H1 (cell line): ENCODE measurements around the gene CAP1. TPM values are rescaled to one million over a fixed set of nuclear protein-coding genes. Genes with fewer than 3 reads are reported as not detected.

ENCODE experiments used
- CTCF ChIA-PET: fragments of 300-600 bp; sonication (Branson Sonifier 250); formaldehyde crosslinking; loops from one replicate; lab custom pipeline; 2021; ENCODE audit not compliant: partially characterized antibody; lab: Charles Lee
- POLR2A ChIA-PET: fragments of 300-600 bp; sonication (Branson Sonifier 250); formaldehyde crosslinking; loops from one replicate; lab custom pipeline; 2021; ENCODE audit warnings: inconsistent platforms; ENCODE audit not compliant: partially characterized antibody; lab: Charles Lee
- DNase-seq, 2 experiments: peaks; one replicate each; pipeline versions ENCODE4 v3.0.0 to v3.0.0-alpha.2; 2010 to 2022; ENCODE audit warnings: low spot score in 2 of 2, low read depth in 1 of 2, mixed read lengths in 1 of 2
- FAIRE-seq: peaks from 2 replicates; lab custom pipeline; 2011; peaks lifted over from hg19 to GRCh38; lab: Jason Lieb, UNC
- H2AFZ ChIP-seq: 2 replicates; pipeline ENCODE4 v1.8.1; 2012; ENCODE audit warnings: low read length, inconsistent platforms
- H2AK5ac ChIP-seq: 2 replicates; pipeline ENCODE4 v1.6.1; 2013; ENCODE audit warnings: low read depth, low read length
- H2BK120ac ChIP-seq: replicated peaks from 2 replicates; pipeline ENCODE3; 2013; ENCODE audit warnings: low read depth, low read length, inconsistent platforms
- H2BK12ac ChIP-seq: 2 replicates; pipeline ENCODE4 v1.6.1; 2013; ENCODE audit warnings: low read depth, low read length
- H2BK15ac ChIP-seq: 2 replicates; pipeline ENCODE4 v1.6.1; 2013; ENCODE audit warnings: low read length
- H2BK20ac ChIP-seq: 2 replicates; pipeline ENCODE4 v1.6.1; 2013; ENCODE audit warnings: low read length
- H2BK5ac ChIP-seq: 2 replicates; pipeline ENCODE4 v1.6.1; 2013; ENCODE audit warnings: low read depth, low read length
- H3K14ac ChIP-seq: 2 replicates; pipeline ENCODE4 v1.6.1; 2013; ENCODE audit warnings: inconsistent platforms; ENCODE audit not compliant: insufficient read length
- H3K18ac ChIP-seq: 2 replicates; pipeline ENCODE4 v1.6.1; 2013; ENCODE audit warnings: low read length; ENCODE audit errors: extremely low read depth
- H3K23ac ChIP-seq: 2 replicates; pipeline ENCODE4 v1.6.1; 2013; ENCODE audit warnings: inconsistent platforms; ENCODE audit not compliant: insufficient read length
- H3K23me2 ChIP-seq: 2 replicates; pipeline ENCODE4 v1.6.1; 2013; ENCODE audit warnings: low read depth, low read length
- H3K27ac ChIP-seq: 2 replicates; pipeline ENCODE4 v1.6.1; 2011; ENCODE audit warnings: low read depth, low read length, inconsistent platforms
- H3K27me3 ChIP-seq, 4 experiments: replicated peaks in 1 of 4; 1 replicate in 1 of 4; 2 replicates in 3 of 4; pipeline versions ENCODE4 v1.6.1 to v1.8.1; 2011 to 2013; ENCODE audit warnings: low read length in 3 of 4, mild to moderate bottlenecking in 3 of 4, inconsistent platforms in 2 of 4, mixed read lengths in 2 of 4, moderate library complexity in 1 of 4; ENCODE audit not compliant: control insufficient read depth in 3 of 4, insufficient read depth in 3 of 4; ENCODE audit errors: extremely low read depth in 1 of 4
- H3K36me3 ChIP-seq, 4 experiments: 2 replicates each; pipeline versions ENCODE4 v1.6.1 to v1.8.1; 2011 to 2013; ENCODE audit warnings: mild to moderate bottlenecking in 4 of 4, low read length in 3 of 4, moderate library complexity in 2 of 4, control low read depth in 1 of 4, inconsistent platforms in 1 of 4; ENCODE audit not compliant: insufficient read depth in 4 of 4, control insufficient read depth in 2 of 4
- H3K4ac ChIP-seq: replicated peaks from 2 replicates; pipeline ENCODE3; 2013; ENCODE audit warnings: low read length, low read depth, mixed read lengths, inconsistent platforms; ENCODE audit not compliant: insufficient read length
- H3K4me1 ChIP-seq, 4 experiments: replicated peaks in 1 of 4; 1 replicate in 1 of 4; 2 replicates in 3 of 4; pipeline versions ENCODE4 v1.6.1 to v1.8.1; 2011 to 2013; ENCODE audit warnings: low read length in 3 of 4, inconsistent platforms in 2 of 4, mixed read lengths in 1 of 4; ENCODE audit not compliant: insufficient read depth in 4 of 4, control insufficient read depth in 3 of 4
- H3K4me2 ChIP-seq, 2 experiments: 2 replicates each; pipeline versions ENCODE4 v1.6.1 to v1.8.1; 2011 to 2013; ENCODE audit warnings: low read depth in 2 of 2, low read length in 2 of 2, control low read depth in 1 of 2, inconsistent platforms in 1 of 2, mild to moderate bottlenecking in 1 of 2; ENCODE audit not compliant: insufficient read depth in 1 of 2
- H3K4me3 ChIP-seq, 4 experiments: fragments of 200-600, 300-600 bp in 1 of 4; sonication (generic), shearing (Covaris generic), sonication (Bioruptor Twin) in 1 of 4; 2 replicates each; pipeline versions ENCODE4 v1.5.1 to v1.8.1; 2011 to 2016; ENCODE audit warnings: low read length in 4 of 4, low read depth in 3 of 4, control low read depth in 2 of 4, inconsistent platforms in 2 of 4, mild to moderate bottlenecking in 2 of 4, mixed read lengths in 1 of 4, moderate library complexity in 1 of 4; ENCODE audit not compliant: insufficient read depth in 2 of 4; ENCODE audit errors: extremely low read depth in 1 of 4
- H3K56ac ChIP-seq: replicated peaks from 2 replicates; pipeline ENCODE3; 2013; ENCODE audit warnings: low read depth, mild to moderate bottlenecking, mixed read lengths, low read length, inconsistent platforms; ENCODE audit not compliant: insufficient read length
- H3K79me1 ChIP-seq: 2 replicates; pipeline ENCODE4 v1.6.1; 2013; ENCODE audit warnings: low read depth, low read length, control low read depth
- H3K79me2 ChIP-seq, 2 experiments: 2 replicates each; pipeline versions ENCODE4 v1.6.1 to v1.8.1; 2012 to 2013; ENCODE audit warnings: low read length in 2 of 2, mild to moderate bottlenecking in 2 of 2, inconsistent platforms in 1 of 2; ENCODE audit not compliant: insufficient read depth in 2 of 2, control insufficient read depth in 1 of 2
- H3K9ac ChIP-seq, 4 experiments: replicated peaks in 1 of 4; 1 replicate in 1 of 4; 2 replicates in 3 of 4; pipeline versions ENCODE4 v1.6.1 to v1.8.1; 2011 to 2013; ENCODE audit warnings: low read depth in 3 of 4, low read length in 3 of 4, control low read depth in 2 of 4, mild to moderate bottlenecking in 2 of 4, moderate library complexity in 2 of 4, inconsistent platforms in 1 of 4; ENCODE audit errors: extremely low read depth in 1 of 4
- H3K9me3 ChIP-seq, 2 experiments: 2 replicates each; pipeline versions ENCODE4 v1.6.1 to v1.8.1; 2012 to 2013; ENCODE audit warnings: mild to moderate bottlenecking in 2 of 2, moderate library complexity in 2 of 2, control low read depth in 1 of 2, inconsistent platforms in 1 of 2, low read depth in 1 of 2, low read length in 1 of 2, mixed read lengths in 1 of 2; ENCODE audit not compliant: insufficient read depth in 2 of 2
- H4K20me1 ChIP-seq, 2 experiments: replicated peaks in 1 of 2; 2 replicates each; pipeline versions ENCODE3 to v1.8.1; 2011 to 2013; ENCODE audit warnings: inconsistent platforms in 2 of 2, low read length in 2 of 2, mild to moderate bottlenecking in 1 of 2; ENCODE audit not compliant: insufficient read depth in 2 of 2, control insufficient read depth in 1 of 2
- H4K5ac ChIP-seq: 2 replicates; pipeline ENCODE4 v1.6.1; 2013; ENCODE audit warnings: low read length, low read depth, mixed read lengths, inconsistent platforms; ENCODE audit not compliant: insufficient read length
- H4K8ac ChIP-seq: 2 replicates; pipeline ENCODE4 v1.8.0; 2013; ENCODE audit warnings: mild to moderate bottlenecking, moderate library complexity, low read length, inconsistent platforms; ENCODE audit not compliant: insufficient read depth; ENCODE audit errors: extremely low read depth
- H4K91ac ChIP-seq: replicated peaks from 2 replicates; pipeline ENCODE3; 2013; ENCODE audit warnings: low read length, mixed read lengths, inconsistent platforms; ENCODE audit not compliant: insufficient read length
- BACH1 ChIP-seq: IDR thresholded peaks from 2 replicates; pipeline ENCODE4 v1.6.1; 2012; ENCODE audit warnings: low read length, improper control_type of control experiment
- CEBPB ChIP-seq: IDR thresholded peaks from 2 replicates; pipeline ENCODE4 v1.6.1; 2012; ENCODE audit warnings: low read depth, low read length
- EZH2 ChIP-seq: fragments of 200-600 bp; sonication (generic); IDR thresholded peaks from 2 replicates; pipeline ENCODE4 v1.7.1; 2012; ENCODE audit warnings: low read depth, mild to moderate bottlenecking, moderate library complexity, low read length, inconsistent platforms; ENCODE audit not compliant: severe bottlenecking
- GABPA ChIP-seq: IDR thresholded peaks from 2 replicates; pipeline ENCODE4 v1.6.1; 2011; ENCODE audit warnings: mild to moderate bottlenecking, low read length, moderate library complexity, borderline replicate concordance; ENCODE audit not compliant: insufficient read depth
- GTF2F1 ChIP-seq: IDR thresholded peaks from 2 replicates; pipeline ENCODE4 v1.6.1; 2012; ENCODE audit warnings: low read depth, low read length, improper control_type of control experiment, borderline replicate concordance
- JUND ChIP-seq: IDR thresholded peaks from 2 replicates; pipeline ENCODE4 v1.6.1; 2011; ENCODE audit warnings: mild to moderate bottlenecking, improper control_type of control experiment, low read length
- KDM1A ChIP-seq: fragments of 200-600, 300-600 bp; sonication (generic); IDR thresholded peaks from 2 replicates; pipeline ENCODE4 v1.7.1; 2016; ENCODE audit warnings: mild to moderate bottlenecking, low read length, borderline replicate concordance
- NRF1 ChIP-seq: IDR thresholded peaks from 2 replicates; pipeline ENCODE4 v1.6.1; 2011; ENCODE audit warnings: mild to moderate bottlenecking, low read depth, low read length, improper control_type of control experiment
- PHF8 ChIP-seq: fragments of 200-600 bp; sonication (generic); conservative IDR thresholded peaks from 2 replicates; pipeline ENCODE4 v1.7.1; 2012; ENCODE audit warnings: low read depth, mild to moderate bottlenecking, inconsistent platforms, low read length, moderate library complexity
- POLR2A ChIP-seq, 2 experiments: IDR thresholded peaks; 1 replicate in 1 of 2; 2 replicates in 1 of 2; pipeline ENCODE4 v1.6.1; 2011; ENCODE audit warnings: low read depth in 2 of 2, low read length in 2 of 2, mild to moderate bottlenecking in 2 of 2; ENCODE audit errors: control extremely low read depth in 1 of 2
- SP2 ChIP-seq: IDR thresholded peaks from 2 replicates; pipeline ENCODE4 v1.6.1; 2012; ENCODE audit warnings: mild to moderate bottlenecking, low read length, inconsistent platforms
- SRF ChIP-seq: IDR thresholded peaks from 2 replicates; pipeline ENCODE4 v1.6.1; 2011; ENCODE audit warnings: mild to moderate bottlenecking, low read depth, low read length, moderate library complexity
- TCF12 ChIP-seq: IDR thresholded peaks from 2 replicates; pipeline ENCODE4 v1.6.1; 2011; ENCODE audit warnings: low read depth, mild to moderate bottlenecking, low read length
- ZNF274 ChIP-seq: IDR thresholded peaks from 2 replicates; pipeline ENCODE4 v1.7.0; 2012; ENCODE audit warnings: low read length, borderline replicate concordance; ENCODE audit errors: extremely low read depth
- WGBS, 2 experiments: shearing (Covaris generic) in 1 of 2; methylation state at CpG; one replicate each; pipeline versions ENCODE4 v1.1.6 to v1.1.7; 2013 to 2015; ENCODE audit warnings: low lambda C conversion rate in 2 of 2, mixed read lengths in 2 of 2, inconsistent platforms in 1 of 2, low coverage in 1 of 2, missing lambda C conversion rate in 1 of 2; ENCODE audit not compliant: insufficient replicate concordance in 2 of 2, insufficient coverage in 1 of 2, insufficient read length in 1 of 2; ENCODE audit errors: extremely low coverage in 1 of 2, missing lambda C conversion rate in 1 of 2; 5-methylcytosine and 5-hydroxymethylcytosine counted together
- polyA plus RNA-seq, 7 experiments: library from polyadenylated mRNA; depleted of rRNA in 3 of 7; stranded (reverse) in 5 of 7; unstranded in 2 of 7; fragments of >200 nt in 5 of 7; fragments of 200-250 nt in 2 of 7; gene quantifications; 1 replicate in 5 of 7; 2 replicates in 1 of 7; 4 replicates in 1 of 7; pipeline versions ENCODE4 v1.2.1 to v1.2.3, GENCODE V29; 2011 to 2013; ENCODE audit warnings: missing spikeins in 2 of 7, mixed read lengths in 2 of 7
- total RNA-seq: library from RNA; stranded (reverse); fragmentation: NEBNext Ultra II Directional; extraction: Animal tissue kit (Norgen Biotek cat#: 25700); gene quantifications from 2 replicates; pipeline ENCODE4 v1.2.1, GENCODE V29; 2021

CAP1 gene
- total and polyA plus RNA-seq, 2 of the 8 experiments (the other 6 are each of a cell fraction or from before 2014, with no cell fraction given), result 140 to 295 TPM

GRCh38 chr1:40034869-40035268 is 5.7 kb upstream of the CAP1 start:
- CTCF ChIA-PET, result interaction anchor here (0.9 to 9.1 kb wide), 4 partner anchors 14 to 219 kb away, joined by 3 to 134 read pairs (median 4); no protein-coding TSS in a partner anchor
- Histone ChIP-seq H2BK120ac (no peak overlapping the region), H3K4me3 (no peak overlapping the region), H2BK20ac (no peak overlapping the region), H4K8ac (no peak overlapping the region), H2BK15ac (no peak overlapping the region), H2AFZ (no peak overlapping the region), H4K20me1 (no peaks in the 10 kb centered on the region), H3K23ac (no peak overlapping the region), H3K4me2 (no peak overlapping the region), H3K79me1 (no peaks in the 10 kb centered on the region), H2BK12ac (no peak overlapping the region), H3K27ac (no peak overlapping the region), H3K4me1 (peaks cover 3 to 7% (median 3%) of the 10 kb centered on the region in 4 experiments; a peak in 4 of 7 replicates), H3K23me2 (no peaks in the 10 kb centered on the region; the same call in 1 of the 2 replicates), H2AK5ac (no peak overlapping the region), H4K5ac (no peak overlapping the region), H3K27me3 (no peaks in the 10 kb centered on the region), H3K4ac (no peak overlapping the region), H3K9ac (no peak overlapping the region), H2BK5ac (no peak overlapping the region), H3K14ac (no peak overlapping the region), H3K36me3 (no peaks in the 10 kb centered on the region), H4K91ac (no peak overlapping the region), H3K56ac (no peak overlapping the region), H3K18ac (no peak overlapping the region), H3K79me2 (no peaks in the 10 kb centered on the region), H3K9me3 (no peaks in the 10 kb centered on the region)
- DNase-seq, result no peak
- POLR2A ChIA-PET, result no interaction called here
- WGBS, 2 experiments, result 82% methylated on average over 2 of the region's 2 CpGs; no CpG with 5 or more reads in 1 of the 2 experiments
- FAIRE-seq, result no peak
- TF ChIP-seq SP2 (no peak), KDM1A (no peak), POLR2A (IDR thresholded peaks at IDR 0.05; ENCODE audit: control extremely low read depth in 1 of 2, low read depth in 2 of 2, low read length in 2 of 2) (no peak), TCF12 (no peak), GABPA (no peak), CEBPB (no peak), JUND (no peak), SRF (no peak), NRF1 (no peak), EZH2 (no peak), PHF8 (no peak), GTF2F1 (no peak), BACH1 (no peak), ZNF274 (no peak)
